DOHH2 (cell line): Measurements from ENCODE around the gene SCN5A.

ENCODE experiments used
- H3F3A ChIP-seq: fragments of 200-600 bp; sonication (generic), shearing (Covaris generic); 2 replicates; pipeline ENCODE4 v1.6.0; 2016; ENCODE audit warnings: antibody characterized with exemption, mild to moderate bottlenecking; ENCODE audit not compliant: control insufficient read depth, insufficient read depth
- H3K27ac ChIP-seq: fragments of 200-600 bp; sonication (generic); 2 replicates; pipeline ENCODE4 v1.5.1; 2014; ENCODE audit warnings: low read depth, mild to moderate bottlenecking, low read length, moderate library complexity
- H3K27me3 ChIP-seq: fragments of 200-600 bp; sonication (generic); 2 replicates; pipeline ENCODE4 v1.6.1; 2014; ENCODE audit warnings: mild to moderate bottlenecking, low read length, mixed read lengths; ENCODE audit not compliant: control insufficient read depth
- H3K36me3 ChIP-seq: fragments of 200-600 bp; sonication (generic); 2 replicates; pipeline ENCODE4 v1.6.1; 2014; ENCODE audit warnings: mild to moderate bottlenecking, low read length, moderate library complexity, mixed read lengths; ENCODE audit not compliant: control insufficient read depth
- H3K4me1 ChIP-seq: fragments of 200-600 bp; sonication (generic); 2 replicates; pipeline ENCODE4 v1.6.1; 2014; ENCODE audit warnings: mild to moderate bottlenecking, low read length, mixed read lengths; ENCODE audit not compliant: control insufficient read depth
- H3K4me2 ChIP-seq: fragments of 200-600 bp; sonication (generic); 2 replicates; pipeline ENCODE4 v1.6.0; 2014; ENCODE audit warnings: mild to moderate bottlenecking, low read length, moderate library complexity
- H3K4me3 ChIP-seq: fragments of 200-600 bp; sonication (generic); 2 replicates; pipeline ENCODE4 v1.5.1; 2014; ENCODE audit warnings: mild to moderate bottlenecking, low read length, mixed read lengths
- H3K79me2 ChIP-seq: fragments of 200-600 bp; sonication (generic); 2 replicates; pipeline ENCODE4 v1.6.1; 2014; ENCODE audit warnings: mild to moderate bottlenecking, low read length, mixed read lengths; ENCODE audit not compliant: control insufficient read depth
- H3K9me2 ChIP-seq: fragments of 200-600 bp; sonication (generic); replicated peaks from 2 replicates; pipeline ENCODE4 v1.6.1; 2014; ENCODE audit warnings: mild to moderate bottlenecking, low read length, mixed read lengths; ENCODE audit not compliant: control insufficient read depth
- H3K9me3 ChIP-seq: fragments of 200-600 bp; sonication (generic); 2 replicates; pipeline ENCODE4 v1.6.1; 2014; ENCODE audit warnings: antibody characterized with exemption, low read length, mixed read lengths; ENCODE audit not compliant: control insufficient read depth, insufficient read depth
- H4K20me1 ChIP-seq: fragments of 200-600 bp; sonication (generic); 2 replicates; pipeline ENCODE4 v1.6.0; 2014; ENCODE audit warnings: low read depth, mild to moderate bottlenecking, antibody characterized with exemption, low read length, moderate library complexity; ENCODE audit not compliant: control insufficient read depth, insufficient read depth
- CTCF ChIP-seq: fragments of 200-600 bp; sonication (generic); IDR thresholded peaks from one replicate; pipeline ENCODE4 v1.5.1; 2014; ENCODE audit warnings: antibody characterized with exemption, mild to moderate bottlenecking, low read depth, low read length; ENCODE audit not compliant: poor library complexity, severe bottlenecking
- EZH2phosphoT487 ChIP-seq: fragments of 200-600 bp; sonication (generic); IDR thresholded peaks from 2 replicates; pipeline ENCODE4 v1.6.1; 2017; ENCODE audit warnings: borderline replicate concordance, mild to moderate bottlenecking, antibody characterized with exemption, low read length, moderate library complexity, mixed read lengths

Gene SCN5A

DNA sequence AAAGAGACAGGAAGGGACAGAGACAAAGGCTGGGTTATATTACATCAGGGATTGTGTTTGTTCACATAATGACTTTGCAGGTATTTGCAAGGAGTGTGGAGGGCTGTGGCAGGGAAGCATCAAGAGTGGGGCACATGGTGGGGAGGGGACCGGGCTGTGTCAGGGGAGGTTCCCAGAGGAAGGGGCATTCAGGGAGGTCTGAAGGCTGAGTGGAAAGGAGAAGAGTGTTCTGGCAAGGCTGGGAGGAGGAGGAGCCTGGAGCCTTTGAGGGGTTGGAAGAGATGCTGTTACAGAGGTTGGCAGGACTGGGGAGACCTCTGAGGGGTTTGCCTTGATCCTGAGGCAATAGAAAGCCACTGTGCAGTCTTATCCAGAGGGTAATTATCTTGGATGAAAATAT lies 103.9 kb downstream of the SCN5A start:
- Histone ChIP-seq H3K27ac (no peak overlapping the region), H3K9me3 (no peaks in the 10 kb centered on the region), H3K4me1 (no peaks in the 10 kb centered on the region; the same call in 1 of the 2 replicates), H3K4me2 (no peak overlapping the region), H3K27me3 (no peaks in the 10 kb centered on the region), H3K9me2 (no peaks in the 10 kb centered on the region), H4K20me1 (no peaks in the 10 kb centered on the region), H3K79me2 (no peaks in the 10 kb centered on the region), H3K4me3 (no peak overlapping the region), H3K36me3 (no peaks in the 10 kb centered on the region), H3F3A (no peaks in the 10 kb centered on the region)
- TF ChIP-seq EZH2phosphoT487 (no peak), CTCF (no peak)

- no peak overlapping the region for H3K4me2 ChIP-seq
- no peaks in the 10 kb centered on the region for H3K9me2 ChIP-seq
- no peak overlapping the region for H3K27ac ChIP-seq
- H3K36me3 ChIP-seq: no peaks in the 10 kb centered on the region
- no peaks in the 10 kb centered on the region for H3K79me2 ChIP-seq
- TF ChIP-seq EZH2phosphoT487 (no peak), CTCF (no peak)
- H3F3A ChIP-seq: no peaks in the 10 kb centered on the region
- H3K4me3 ChIP-seq: no peak overlapping the region
- H3K4me1 ChIP-seq: no peaks in the 10 kb centered on the region; the same call in 1 of the 2 replicates
- no peaks in the 10 kb centered on the region for H3K27me3 ChIP-seq
- H3K9me3 ChIP-seq: no peaks in the 10 kb centered on the region
- no peaks in the 10 kb centered on the region for H4K20me1 ChIP-seq
These were observed 104.6 kb downstream of the SCN5A start for GRCh38 chr3:38544926-38545325.

- Histone ChIP-seq H3K36me3 (no peaks in the 10 kb centered on the region), H3K4me3 (no peak overlapping the region), H3K9me3 (no peaks in the 10 kb centered on the region), H3F3A (no peaks in the 10 kb centered on the region), H3K27ac (no peak overlapping the region), H3K9me2 (no peaks in the 10 kb centered on the region), H3K4me1 (no peaks in the 10 kb centered on the region; the same call in 1 of the 2 replicates), H3K4me2 (no peak overlapping the region), H4K20me1 (no peaks in the 10 kb centered on the region), H3K27me3 (no peaks in the 10 kb centered on the region), H3K79me2 (no peaks in the 10 kb centered on the region)
- TF ChIP-seq CTCF (no peak), EZH2phosphoT487 (no peak)
These were observed 105.9 kb downstream of the SCN5A start for GRCh38 chr3:38543586-38543985.
